SKM-1 treated with dmso at 0.1 percent for 144 hours (cell line): Measurements from ENCODE around the gene SLC12A1.
"Not testable (repeated sequence)": the region's sequence is repeated elsewhere in the genome, so short reads cannot be mapped to it uniquely, and the experiment has no call there.

Experiments
- DNase-seq: peaks from one replicate; lab custom pipeline; 2025; ENCODE audit not compliant: unreplicated experiment; lab: John Stamatoyannopoulos, UW

The SLC12A1 gene

DNA sequence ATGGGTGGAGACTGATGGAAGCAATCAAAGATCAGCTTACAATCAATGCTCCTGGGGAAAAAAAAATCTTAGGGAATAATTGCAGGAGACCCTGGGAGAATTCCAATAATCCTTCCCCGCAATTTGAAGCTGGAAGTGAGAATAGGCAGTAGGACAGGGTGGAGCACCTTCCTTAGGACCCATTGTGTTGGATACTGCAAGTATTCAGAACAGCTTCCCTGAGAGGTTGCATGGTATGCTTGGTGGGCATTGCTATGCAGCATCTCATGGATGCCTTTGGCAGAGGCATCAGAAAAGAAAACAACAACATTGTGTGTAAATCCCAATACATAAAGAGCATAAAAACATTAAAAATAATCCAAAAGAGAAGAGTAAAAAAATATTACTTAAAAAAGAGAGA lies 100.5 kb downstream of the SLC12A1 start:
- no peak for DNase-seq

DNA sequence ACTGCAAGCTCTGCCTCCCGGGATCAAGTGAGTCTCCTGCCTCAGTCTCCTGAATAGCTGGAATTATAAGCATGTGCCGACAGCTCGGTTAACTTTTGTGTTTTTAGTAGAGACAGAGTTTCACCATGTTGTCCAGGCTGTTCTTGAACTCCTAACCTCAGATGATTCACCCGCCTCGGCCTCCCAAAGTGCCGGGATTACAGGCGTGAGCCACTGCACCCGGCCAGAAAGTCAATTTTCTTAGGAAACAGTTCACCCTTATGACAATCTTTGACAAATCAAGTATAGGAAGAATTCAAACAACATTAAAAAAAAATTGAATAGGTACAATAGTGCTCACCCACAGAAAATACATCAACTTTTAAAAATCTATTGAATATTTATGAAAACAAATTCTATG lies 101.5 kb downstream of the SLC12A1 start:
- no peak for DNase-seq

DNA sequence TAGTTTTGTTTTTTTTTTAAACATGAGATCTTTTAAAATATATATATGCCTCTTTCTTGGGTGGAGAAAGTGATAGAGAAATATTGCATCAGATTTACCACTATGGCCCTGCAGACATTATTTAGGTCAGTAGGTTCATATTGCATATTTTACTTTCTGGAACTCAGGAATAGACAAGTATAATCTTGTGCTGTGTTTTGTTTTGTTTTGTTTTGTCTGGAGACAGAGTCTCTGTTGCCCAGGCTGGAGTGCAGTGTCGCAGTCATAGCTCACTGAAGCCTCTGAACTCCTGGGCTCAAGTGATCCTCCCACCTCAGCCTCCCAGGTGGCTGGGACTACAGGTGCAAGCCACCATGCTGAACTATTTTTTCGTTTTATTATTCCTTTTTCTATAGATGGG lies 103.6 kb downstream of the SLC12A1 start:
- no peak for DNase-seq

DNA sequence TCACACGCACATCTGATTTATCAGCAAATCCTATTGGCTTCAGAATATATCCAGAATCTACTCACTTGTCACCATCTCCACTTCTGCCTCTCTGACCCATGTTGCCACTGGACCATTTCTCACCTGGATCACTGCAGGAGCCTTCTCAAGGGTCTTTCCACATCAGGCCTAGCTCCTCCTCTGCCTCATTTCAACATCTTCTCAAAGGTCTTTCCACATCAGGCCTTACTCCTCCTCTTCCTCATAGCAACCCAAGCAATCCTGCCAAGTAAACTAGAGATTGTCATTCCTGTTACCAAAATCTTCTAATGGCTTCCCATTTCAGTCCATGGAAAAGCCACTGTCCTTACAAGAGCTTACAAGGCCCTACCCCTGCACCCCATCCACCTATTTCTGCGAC lies 107.1 kb downstream of the SLC12A1 start:
- DNase-seq = peak; percentile 59

DNA sequence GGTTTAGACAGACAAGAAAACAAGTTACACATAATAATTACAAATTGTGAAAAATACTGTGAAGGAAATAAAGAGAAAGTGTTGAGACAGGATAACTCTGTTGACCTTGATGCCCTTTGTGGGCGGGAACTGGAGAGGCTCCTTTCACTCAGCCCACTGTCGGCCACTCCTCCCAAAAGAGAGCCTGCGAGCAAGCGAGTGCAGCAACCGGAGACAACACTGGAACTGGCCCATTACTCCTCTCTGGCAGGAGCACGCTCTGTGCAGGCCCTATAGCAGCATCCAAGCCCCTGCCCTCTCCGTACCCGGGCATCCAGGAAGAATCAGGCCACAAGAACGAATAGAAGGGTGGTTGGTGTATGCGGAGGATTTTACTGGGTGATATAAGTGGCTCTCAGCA lies 108.9 kb downstream of the SLC12A1 start:
- no peak for DNase-seq

DNA sequence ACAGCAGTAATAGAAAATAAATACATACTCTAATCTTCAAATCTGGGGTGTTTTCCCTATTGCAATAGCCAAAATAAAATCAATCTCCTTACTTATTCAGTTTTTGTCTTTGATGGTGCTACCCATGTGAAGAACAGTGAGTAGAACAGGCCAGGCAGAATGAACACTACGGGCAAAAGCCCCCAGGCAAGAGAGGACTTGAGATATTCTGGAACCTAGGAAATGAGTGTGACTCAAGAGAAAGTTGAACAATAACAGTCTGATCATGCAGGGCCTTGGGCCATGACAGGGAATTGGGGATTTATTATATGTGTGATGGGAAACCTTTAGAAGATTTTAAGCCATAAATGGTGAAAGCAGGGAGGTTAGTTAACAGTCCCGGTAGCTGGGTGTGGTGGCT lies 111.1 kb downstream of the SLC12A1 start:
- DNase-seq = no peak

DNA sequence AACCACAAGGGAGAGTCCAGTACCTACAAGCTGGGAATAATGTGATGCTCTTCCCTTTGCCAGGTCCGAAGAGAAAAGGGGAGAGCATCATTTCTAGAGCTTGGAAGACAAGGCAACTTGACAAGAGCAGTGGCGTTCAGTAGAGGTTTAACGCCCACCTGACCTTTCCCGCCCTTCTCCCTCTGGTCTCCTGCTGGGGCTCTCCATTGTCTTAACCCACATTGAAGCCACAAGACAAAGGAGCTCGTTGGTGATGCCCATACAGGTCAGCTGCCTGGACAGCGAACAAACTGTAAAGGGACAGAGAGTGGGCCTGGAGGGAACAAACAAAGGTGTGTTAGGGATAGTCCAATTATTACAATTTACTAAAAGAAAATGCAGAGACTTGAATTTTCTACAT lies 112.0 kb downstream of the SLC12A1 start:
- DNase-seq = no peak

DNA sequence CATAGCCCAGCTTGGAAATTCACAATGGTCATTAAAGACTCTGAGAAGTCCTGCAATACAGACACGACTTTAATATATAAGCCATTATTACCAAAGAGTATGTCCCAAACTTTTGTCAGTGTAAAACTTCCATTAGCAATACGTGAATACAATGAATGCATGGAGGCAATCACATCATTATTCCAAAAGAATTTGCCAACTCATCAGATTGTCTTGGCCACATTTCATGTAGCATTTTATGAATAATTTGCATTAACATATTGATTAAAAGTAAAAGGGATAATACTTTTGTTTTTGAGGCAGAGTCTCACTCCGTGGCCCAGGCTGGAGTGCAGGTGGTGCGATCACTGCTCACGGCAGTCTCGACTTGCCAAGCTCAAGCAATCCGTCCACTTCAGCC lies 117.2 kb downstream of the SLC12A1 start:
- no peak for DNase-seq

DNA sequence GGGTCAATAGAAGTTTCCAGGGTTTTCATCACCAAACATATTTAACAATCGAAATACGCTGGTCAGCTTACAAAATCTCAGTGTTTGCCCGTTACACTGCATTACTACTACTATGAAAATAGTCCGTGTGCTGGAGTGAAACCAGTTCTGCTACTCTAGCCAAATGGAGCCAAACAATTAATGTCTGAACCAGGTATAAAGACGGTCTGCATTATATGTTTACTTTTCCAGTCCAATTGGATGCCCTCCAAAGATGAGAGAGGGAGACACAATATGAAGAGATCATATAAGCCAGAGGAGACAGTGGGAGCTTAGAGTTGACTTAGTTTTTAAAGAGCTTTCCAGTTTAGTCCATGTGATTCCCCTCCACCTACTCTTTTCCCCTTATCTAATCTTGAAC lies 118.8 kb downstream of the SLC12A1 start:
- DNase-seq = no peak

DNA sequence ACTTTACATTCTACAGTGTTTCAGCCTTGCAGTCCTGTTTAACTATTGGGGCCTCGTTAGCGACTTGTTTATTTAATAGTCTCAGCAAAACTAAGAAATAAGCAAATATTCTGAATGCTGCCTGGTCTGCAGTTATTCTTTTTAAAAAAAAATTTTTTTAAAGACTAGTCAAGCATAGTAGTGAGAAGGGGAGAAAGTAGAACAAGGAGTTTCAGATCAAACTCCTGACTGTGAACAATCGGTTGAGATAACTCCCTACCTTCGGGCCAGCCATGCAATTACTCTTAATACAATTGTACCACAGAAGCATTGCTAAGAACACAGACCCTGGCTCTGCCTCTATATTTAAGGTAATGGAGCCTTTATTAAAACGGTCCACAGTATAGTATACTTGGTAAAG lies 119.3 kb downstream of the SLC12A1 start:
- DNase-seq = no peak

DNA sequence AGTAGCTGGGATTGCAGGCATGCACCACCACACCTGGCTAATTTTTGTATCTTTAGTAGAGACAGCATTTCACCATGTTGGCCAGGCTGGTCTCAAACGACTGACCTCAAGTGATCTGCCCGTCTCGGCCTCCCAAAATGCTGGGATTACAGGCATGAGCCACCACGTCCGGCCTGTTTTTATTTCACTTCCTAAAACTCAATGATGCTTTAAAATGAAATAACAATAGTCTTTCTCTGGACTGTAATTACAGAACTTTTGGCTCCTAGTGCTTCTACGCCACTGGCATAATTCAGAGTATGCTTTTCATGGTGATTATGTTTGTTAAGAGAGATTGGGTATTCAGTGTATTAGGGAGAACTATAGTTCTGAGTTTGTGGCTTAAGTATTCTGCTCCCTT lies 120.1 kb downstream of the SLC12A1 start:
- DNase-seq = not testable (repeated sequence)

DNA sequence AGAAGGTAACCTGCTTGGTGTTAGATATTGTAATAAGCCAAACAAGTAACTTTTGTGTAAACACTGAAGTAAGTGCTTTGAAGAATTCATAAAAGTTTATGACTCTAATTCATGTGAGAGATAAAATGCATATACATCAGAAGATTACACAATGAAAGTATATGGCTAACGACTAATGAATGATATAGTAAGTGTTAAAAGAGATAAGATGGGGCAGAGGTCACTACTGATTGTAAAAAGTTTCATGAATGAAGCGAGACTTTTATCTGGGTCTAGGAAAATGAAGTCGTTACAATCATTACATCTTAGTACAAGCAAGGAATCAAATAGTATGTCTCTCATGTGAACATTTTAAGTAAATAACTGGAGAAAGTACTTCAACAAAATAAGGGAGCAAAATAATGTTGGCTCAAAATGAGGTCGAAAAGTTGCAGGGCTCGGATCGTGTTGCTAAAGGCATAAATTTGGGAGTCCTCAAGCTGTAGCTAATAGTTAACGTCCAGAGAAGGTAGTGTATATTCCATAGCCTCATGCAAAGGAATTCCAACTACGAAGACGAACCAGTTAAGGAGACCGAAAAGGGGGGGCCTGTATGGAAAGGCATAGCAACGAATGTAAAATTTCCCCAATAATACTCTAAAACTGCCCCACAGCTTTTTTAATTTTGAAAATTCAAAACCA lies 124.1 kb downstream of the SLC12A1 start:
- DNase-seq = no peak

DNA sequence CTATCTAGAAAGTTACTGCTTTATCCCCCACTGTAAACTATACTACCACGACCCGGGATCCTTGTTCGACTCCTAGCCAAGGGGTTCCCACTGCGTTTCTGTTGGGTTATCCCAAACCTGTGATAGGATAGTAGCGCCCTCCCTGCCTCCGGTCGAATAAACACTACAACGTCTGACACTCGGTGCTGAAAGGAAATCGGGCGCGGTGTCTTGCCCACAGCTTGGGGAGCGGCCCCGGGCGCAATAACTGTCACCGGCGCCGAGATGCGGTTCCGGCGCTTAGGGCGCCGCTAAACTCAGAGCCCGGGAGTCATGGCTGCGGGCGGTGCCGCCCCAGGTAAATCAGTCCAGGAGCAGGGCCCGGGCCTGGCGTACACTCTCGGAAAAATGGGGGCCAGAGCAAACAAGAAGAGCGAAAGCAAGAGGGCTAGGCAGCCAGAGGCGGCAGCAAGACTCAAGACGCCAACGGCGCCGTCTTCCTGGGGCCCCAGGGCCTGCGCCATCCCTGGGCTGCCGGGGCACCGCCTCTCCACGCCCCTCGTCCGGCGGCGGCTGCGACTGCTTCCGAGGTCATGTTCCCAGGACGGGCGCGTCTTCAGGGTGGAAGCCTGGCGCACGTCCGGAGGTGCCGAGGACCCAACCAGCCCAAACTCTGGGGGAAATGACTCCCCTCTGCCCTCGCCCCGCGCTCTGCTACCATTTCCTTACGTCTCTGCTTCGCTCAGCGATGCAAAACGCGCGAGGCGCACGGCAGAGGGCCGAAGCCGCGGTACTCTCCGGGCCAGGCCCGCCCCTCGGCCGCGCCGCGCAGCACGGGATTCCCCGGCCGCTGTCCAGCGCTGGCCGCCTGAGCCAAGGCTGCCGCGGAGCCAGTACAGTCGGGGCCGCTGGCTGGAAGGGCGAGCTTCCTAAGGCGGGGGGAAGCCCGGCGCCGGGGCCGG lies 125.0 kb downstream of the SLC12A1 start, which contains the start of gene DUT:
DUT (plus strand) TSS at position 575 of the 941 bp plus-strand sequence; CDS start at position 662, 87 bp downstream.
- DNase-seq = peak; percentile 54

DNA sequence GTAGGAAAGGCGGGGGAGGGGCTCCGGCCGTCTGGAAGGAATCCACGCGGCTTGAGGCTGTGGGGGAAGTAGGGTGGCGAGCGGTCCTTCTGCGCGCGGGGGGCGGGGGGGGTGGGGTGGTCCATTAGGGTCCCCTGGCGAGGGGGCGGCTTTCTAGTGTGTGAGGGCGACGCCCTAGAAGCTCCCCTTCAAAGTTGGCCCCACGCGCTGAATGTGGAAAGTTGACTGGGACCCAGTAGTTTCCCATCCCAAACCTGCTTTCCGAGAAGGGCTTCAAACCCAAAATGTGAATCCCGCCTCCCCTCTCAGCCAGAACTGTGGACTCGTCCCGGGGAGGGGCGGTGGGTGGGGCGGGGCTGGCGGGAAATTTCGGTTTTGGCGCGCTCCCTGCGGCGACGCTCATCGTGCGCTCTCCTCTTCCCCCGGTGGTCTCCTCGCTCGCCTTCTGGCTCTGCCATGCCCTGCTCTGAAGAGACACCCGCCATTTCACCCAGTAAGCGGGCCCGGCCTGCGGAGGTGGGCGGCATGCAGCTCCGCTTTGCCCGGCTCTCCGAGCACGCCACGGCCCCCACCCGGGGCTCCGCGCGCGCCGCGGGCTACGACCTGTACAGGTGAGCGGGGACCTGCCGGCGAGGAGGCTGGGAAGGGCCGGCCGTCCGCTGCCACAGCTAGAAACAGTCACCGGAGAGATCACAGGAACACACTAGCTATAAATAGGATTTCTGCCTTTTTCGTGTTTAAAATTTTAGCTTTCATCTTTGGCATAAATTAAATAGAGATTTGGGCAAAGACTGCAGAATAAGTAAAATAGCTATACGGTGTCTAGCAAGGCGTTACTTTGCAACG lies 125.9 kb downstream of the SLC12A1 start:
- DNase-seq = peak; percentile 74

DNA sequence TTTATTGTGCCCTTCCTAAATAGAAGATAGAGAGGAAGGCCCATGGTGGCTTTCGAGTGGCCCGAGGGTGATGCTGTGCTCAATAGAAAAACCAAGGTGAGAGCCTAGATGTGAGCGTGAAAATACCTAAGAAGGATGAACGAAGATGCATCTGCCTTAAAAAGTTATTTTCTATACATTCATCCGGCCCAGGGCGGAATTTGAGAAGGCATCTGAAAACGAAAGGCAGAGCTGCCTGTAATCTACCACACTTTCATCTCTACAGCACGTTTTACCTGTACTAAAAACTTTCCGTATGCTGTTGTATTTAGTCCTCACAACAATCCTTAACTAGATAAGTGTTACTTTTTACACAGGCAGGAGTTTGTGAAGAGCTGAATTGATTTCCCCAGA lies 126.5 kb downstream of the SLC12A1 start:
- no peak for DNase-seq

DNA sequence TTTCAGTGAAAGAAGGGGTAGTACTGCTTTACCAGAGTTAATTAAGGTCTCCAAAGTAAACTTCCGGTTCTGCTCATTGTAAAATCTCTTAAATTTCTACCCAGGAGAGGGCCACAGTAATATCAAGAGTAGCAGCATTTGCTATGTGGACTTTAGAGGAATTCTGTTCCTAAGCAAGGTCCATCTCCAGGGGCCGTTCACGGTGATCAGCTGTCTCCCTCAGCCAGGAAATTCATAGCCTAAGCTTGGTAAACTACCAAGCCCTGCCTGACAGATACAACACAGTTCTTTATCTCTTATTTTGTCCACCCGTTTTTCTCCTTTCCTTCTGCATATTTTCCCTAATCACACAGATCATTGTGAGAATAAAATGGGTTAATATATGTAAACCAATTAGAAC lies 127.4 kb downstream of the SLC12A1 start:
- no peak for DNase-seq

DNA sequence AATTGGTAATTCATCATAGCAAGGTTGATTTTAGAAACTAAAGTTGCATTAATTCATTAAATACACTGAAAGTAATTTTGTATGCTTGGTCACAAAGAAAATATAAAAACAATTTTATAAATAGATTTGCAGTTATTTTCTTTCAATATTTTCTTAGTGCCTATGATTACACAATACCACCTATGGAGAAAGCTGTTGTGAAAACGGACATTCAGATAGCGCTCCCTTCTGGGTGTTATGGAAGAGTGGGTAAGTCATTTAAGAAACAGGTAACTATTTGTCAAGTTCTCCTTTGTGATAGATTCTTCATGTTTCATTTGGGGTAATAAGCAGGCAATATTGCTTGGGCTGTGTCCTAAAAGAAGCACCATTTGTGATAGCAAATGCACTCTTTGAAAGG lies 128.2 kb downstream of the SLC12A1 start:
- DNase-seq = peak; percentile 70

DNA sequence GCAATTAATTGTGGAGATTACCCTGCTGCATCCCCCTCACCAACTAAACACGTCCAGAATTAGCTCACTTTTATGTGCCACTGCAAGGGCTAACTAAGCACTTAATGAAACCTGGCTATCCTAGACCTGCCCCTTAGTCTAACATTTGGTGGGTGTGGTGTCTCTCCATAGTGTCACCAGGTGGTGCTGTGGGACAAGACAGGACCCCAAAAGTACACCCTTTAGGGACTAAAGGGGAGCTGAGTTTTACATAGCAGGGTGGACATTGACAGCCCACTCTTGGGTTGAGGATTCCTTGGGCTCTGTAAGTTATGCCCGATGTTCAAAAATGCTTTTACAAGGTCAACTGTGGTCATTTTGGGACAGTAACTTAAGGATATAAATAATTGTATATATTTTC lies 130.8 kb downstream of the SLC12A1 start:
- no peak for DNase-seq

DNA sequence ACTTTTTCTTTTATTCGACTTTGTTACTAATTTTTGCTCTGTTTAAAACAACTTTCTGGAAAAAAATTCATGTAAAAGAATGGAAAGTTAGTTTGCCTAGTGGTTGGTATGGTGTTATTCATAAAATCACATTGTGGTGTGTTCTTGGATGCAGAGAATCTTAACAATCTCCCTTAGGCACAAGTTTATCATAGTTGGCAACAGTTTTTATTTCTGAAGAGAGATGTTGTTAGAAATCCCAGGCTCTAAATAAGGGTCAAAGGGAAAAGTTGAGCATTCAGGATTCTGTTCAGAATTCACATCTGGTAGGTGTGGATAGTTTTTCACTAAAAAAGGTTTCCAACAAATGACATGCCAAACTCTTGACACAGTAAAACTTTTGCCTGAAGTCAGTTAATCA lies 131.5 kb downstream of the SLC12A1 start:
- DNase-seq = no peak

DNA sequence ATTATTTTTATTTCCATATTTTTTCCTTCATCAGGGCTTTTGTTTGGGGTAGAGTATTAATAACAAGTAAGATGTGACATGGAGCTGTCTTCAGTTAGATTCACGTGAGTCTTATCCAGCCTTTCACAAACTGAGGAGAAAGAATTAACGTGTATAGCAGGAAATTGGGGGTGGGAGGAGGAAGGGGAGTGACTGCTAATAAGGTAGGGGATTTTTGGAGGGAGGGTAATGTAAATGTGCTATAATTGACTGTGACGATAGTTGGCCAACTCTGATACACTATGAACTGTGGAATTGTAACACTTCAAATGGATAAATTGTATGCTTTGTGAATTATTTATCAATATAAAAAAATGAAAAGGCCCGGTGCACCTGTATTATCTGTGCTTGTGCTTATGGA lies 134.0 kb downstream of the SLC12A1 start:
- DNase-seq = no peak

DNA sequence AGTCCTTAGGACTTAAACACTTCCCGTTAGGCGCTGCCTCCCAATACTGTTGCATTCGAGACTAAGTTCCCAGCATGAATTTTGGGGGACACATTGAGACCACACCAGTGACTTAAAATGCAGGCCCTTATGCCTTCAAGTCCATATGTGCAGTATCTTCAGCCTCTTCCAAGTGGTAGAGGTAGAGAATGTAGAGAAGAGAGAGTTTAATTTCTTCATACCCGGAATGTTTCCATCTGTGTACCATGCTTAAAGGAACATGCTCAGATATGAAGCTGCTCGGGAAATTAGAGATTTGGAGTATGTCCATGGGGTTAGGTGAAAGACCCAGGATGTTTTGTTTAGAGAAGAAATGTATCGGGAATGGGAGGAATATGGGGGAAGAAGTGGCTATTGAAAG lies 137.8 kb downstream of the SLC12A1 start:
- DNase-seq = no peak
